H9 (cell line): Measurements from ENCODE around the gene RSPH9. TPM values are rescaled to one million over a fixed set of nuclear protein-coding genes. Genes with fewer than 3 reads are reported as not detected.

Experiments used
- DNase-seq: peaks from one replicate; pipeline ENCODE4 v3.0.0-alpha.2; 2017
- H2AFZ ChIP-seq: one replicate; pipeline ENCODE4 v1.6.1; 2013; ENCODE audit warnings: mild to moderate bottlenecking, low read length, control low read depth, moderate library complexity
- H2AK5ac ChIP-seq: 2 replicates; pipeline ENCODE4 v1.6.1; 2013; ENCODE audit warnings: low read length, control low read depth, mixed read lengths; ENCODE audit not compliant: insufficient read length
- H2BK120ac ChIP-seq: one replicate; pipeline ENCODE4 v1.6.1; 2013; ENCODE audit warnings: low read depth, mild to moderate bottlenecking, low read length, control low read depth, inconsistent platforms; ENCODE audit not compliant: poor library complexity, severe bottlenecking
- H2BK12ac ChIP-seq: 2 replicates; pipeline ENCODE4 v1.6.1; 2013; ENCODE audit warnings: low read length, control low read depth, mixed read lengths, low read depth; ENCODE audit not compliant: insufficient read length
- H2BK15ac ChIP-seq: 2 replicates; pipeline ENCODE4 v1.6.1; 2013; ENCODE audit warnings: low read depth, low read length, control low read depth
- H2BK20ac ChIP-seq: one replicate; pipeline ENCODE4 v1.6.1; 2013; ENCODE audit warnings: low read depth, mild to moderate bottlenecking, low read length, control low read depth, inconsistent platforms; ENCODE audit not compliant: poor library complexity, severe bottlenecking
- H2BK5ac ChIP-seq: 2 replicates; pipeline ENCODE4 v1.6.1; 2013; ENCODE audit warnings: low read length, control low read depth, mixed read lengths; ENCODE audit not compliant: insufficient read length
- H3K14ac ChIP-seq: 2 replicates; pipeline ENCODE4 v1.6.1; 2013; ENCODE audit warnings: low read length, control low read depth; ENCODE audit not compliant: insufficient read depth
- H3K18ac ChIP-seq: 2 replicates; pipeline ENCODE4 v1.6.1; 2013; ENCODE audit warnings: low read depth, mild to moderate bottlenecking, mixed read lengths, low read length, control low read depth; ENCODE audit not compliant: insufficient read length
- H3K23ac ChIP-seq: 2 replicates; pipeline ENCODE4 v1.6.1; 2013; ENCODE audit warnings: low read length, control low read depth, mixed read lengths, low read depth; ENCODE audit not compliant: insufficient read length
- H3K23me2 ChIP-seq: 2 replicates; pipeline ENCODE4 v1.6.1; 2013; ENCODE audit warnings: low read depth, mild to moderate bottlenecking, mixed read lengths, low read length, control low read depth; ENCODE audit not compliant: insufficient read length, poor library complexity, severe bottlenecking
- H3K27ac ChIP-seq: 2 replicates; pipeline ENCODE4 v1.5.1; 2013; ENCODE audit warnings: low read length, control low read depth, mixed read lengths, low read depth; ENCODE audit not compliant: insufficient read length
- H3K27me3 ChIP-seq: 2 replicates; pipeline ENCODE4 v1.6.1; 2013; ENCODE audit warnings: low read length, control low read depth, inconsistent platforms; ENCODE audit not compliant: insufficient read depth
- H3K4ac ChIP-seq: 2 replicates; pipeline ENCODE4 v1.6.1; 2013; ENCODE audit warnings: low read depth, mild to moderate bottlenecking, control low read depth, inconsistent platforms, low read length, moderate library complexity
- H3K4me1 ChIP-seq: 2 replicates; pipeline ENCODE4 v1.6.1; 2013; ENCODE audit warnings: low read length, control low read depth, inconsistent platforms; ENCODE audit not compliant: insufficient read depth
- H3K4me2 ChIP-seq: 2 replicates; pipeline ENCODE4 v1.6.1; 2013; ENCODE audit warnings: low read length, control low read depth, mixed read lengths; ENCODE audit not compliant: insufficient read length, insufficient read depth
- H3K56ac ChIP-seq: 2 replicates; pipeline ENCODE4 v1.6.1; 2013; ENCODE audit warnings: low read depth, mild to moderate bottlenecking, mixed read lengths, low read length, control low read depth; ENCODE audit not compliant: insufficient read length
- H3K79me1 ChIP-seq: 2 replicates; pipeline ENCODE4 v1.6.1; 2013; ENCODE audit warnings: low read depth, mild to moderate bottlenecking, moderate library complexity, low read length, control low read depth, inconsistent platforms; ENCODE audit not compliant: insufficient read depth, poor library complexity, severe bottlenecking
- H3K79me2 ChIP-seq: 2 replicates; pipeline ENCODE4 v1.6.1; 2013; ENCODE audit warnings: low read length, control low read depth, inconsistent platforms; ENCODE audit not compliant: insufficient read depth
- H3K9ac ChIP-seq: 2 replicates; pipeline ENCODE4 v1.6.1; 2013; ENCODE audit warnings: low read length, control low read depth, mixed read lengths; ENCODE audit not compliant: insufficient read length; ENCODE audit errors: extremely low read depth
- H3K9me3 ChIP-seq: one replicate; pipeline ENCODE4 v1.6.1; 2013; ENCODE audit warnings: low read depth, low read length, inconsistent platforms; ENCODE audit not compliant: control insufficient read depth
- H3T11ph ChIP-seq: one replicate; pipeline ENCODE4 v1.6.1; 2013; ENCODE audit warnings: mild to moderate bottlenecking, low read length, control low read depth, inconsistent platforms
- H4K20me1 ChIP-seq: one replicate; pipeline ENCODE4 v1.6.1; 2013; ENCODE audit not compliant: control insufficient read depth, insufficient read length, insufficient read depth
- H4K5ac ChIP-seq: 2 replicates; pipeline ENCODE4 v1.6.1; 2013; ENCODE audit warnings: low read depth, mild to moderate bottlenecking, mixed read lengths, low read length, control low read depth; ENCODE audit not compliant: insufficient read length
- H4K8ac ChIP-seq: replicated peaks from 2 replicates; pipeline ENCODE4 v1.6.1; 2013; ENCODE audit warnings: low read length, control low read depth, mixed read lengths, low read depth; ENCODE audit not compliant: insufficient read length
- H4K91ac ChIP-seq: 2 replicates; pipeline ENCODE4 v1.6.1; 2013; ENCODE audit warnings: low read depth, mild to moderate bottlenecking, moderate library complexity, mixed read lengths, low read length, control low read depth; ENCODE audit not compliant: insufficient read length
- H3K27ac Mint-ChIP-seq, 3 experiments: 2 replicates in 2 of 3; 3 replicates in 1 of 3; pipeline ENCODE4 v1.8.0; 2020 to 2021; ENCODE audit warnings: mixed read lengths in 3 of 3, mild to moderate bottlenecking in 1 of 3, moderate library complexity in 1 of 3
- H3K27me3 Mint-ChIP-seq: 2 replicates; pipeline ENCODE4 v1.8.0; 2021; ENCODE audit warnings: low read depth, mild to moderate bottlenecking, moderate library complexity, mixed read lengths
- H3K36me3 Mint-ChIP-seq, 3 experiments: 2 replicates in 2 of 3; 3 replicates in 1 of 3; pipeline ENCODE4 v1.8.0; 2020 to 2021; ENCODE audit warnings: low read depth in 3 of 3, mixed read lengths in 3 of 3; ENCODE audit not compliant: insufficient read depth in 1 of 3
- H3K4me1 Mint-ChIP-seq, 2 experiments: 2 replicates each; pipeline ENCODE4 v1.8.0; 2020; ENCODE audit warnings: mixed read lengths in 2 of 2
- H3K4me3 Mint-ChIP-seq, 2 experiments: 2 replicates in 1 of 2; 3 replicates in 1 of 2; pipeline ENCODE4 v1.8.0; 2020 to 2021; ENCODE audit warnings: mild to moderate bottlenecking in 2 of 2, mixed read lengths in 2 of 2, moderate library complexity in 1 of 2
- H3K9me3 Mint-ChIP-seq, 2 experiments: 2 replicates in 1 of 2; 3 replicates in 1 of 2; pipeline ENCODE4 v1.8.0; 2020; ENCODE audit warnings: mild to moderate bottlenecking in 2 of 2, mixed read lengths in 2 of 2, moderate library complexity in 1 of 2
- WGBS: extraction: QIAGEN DNeasy Blood & Tissue Kit; methylation state at CpG from one replicate; pipeline ENCODE4 v1.1.7; 2013; ENCODE audit warnings: missing lambda C conversion rate, low lambda C conversion rate, mixed read lengths; ENCODE audit not compliant: insufficient read length; ENCODE audit errors: extremely low coverage; 5-methylcytosine and 5-hydroxymethylcytosine counted together
- total RNA-seq: library from RNA; stranded (reverse); gene quantifications from 2 replicates; pipeline ENCODE4 v1.2.1, GENCODE V29; 2021
- TF ChIP-seq, protein P1 (sequence below): fragments of 200-600 bp; sonication (generic); conservative IDR thresholded peaks from 3 replicates; pipeline ENCODE4 v1.8.0; 2021; ENCODE audit warnings: antibody characterized with exemption, mild to moderate bottlenecking

Gene RSPH9
- total RNA-seq, 1 experiment from 2014 or later, result 0.39 TPM

DNA sequence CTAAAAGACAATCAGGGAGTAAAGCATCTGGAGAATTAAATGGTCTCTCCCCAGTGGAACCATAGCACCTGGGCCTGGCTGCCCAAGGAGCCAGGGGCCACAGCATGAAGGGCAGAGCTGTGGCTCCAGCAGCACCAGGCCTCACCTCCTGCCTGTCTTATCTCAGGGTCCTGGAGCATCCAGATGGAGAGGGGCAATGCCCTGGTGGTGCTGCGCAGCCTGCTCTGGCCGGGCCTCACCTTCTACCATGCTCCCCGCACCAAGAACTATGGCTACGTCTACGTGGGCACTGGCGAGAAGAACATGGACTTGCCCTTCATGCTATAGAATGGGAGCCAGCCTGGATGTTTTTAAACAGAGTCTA lies 25.8 kb downstream of the RSPH9 start:
- H4K20me1 ChIP-seq, result no peaks in the 10 kb centered on the region
- H2AK5ac ChIP-seq, result no peak overlapping the region
- H3K27me3 ChIP-seq, result no peaks in the 10 kb centered on the region
- no peak overlapping the region for H3K4me3 Mint-ChIP-seq
- peaks cover 12% of the 10 kb centered on the region for H3K27me3 Mint-ChIP-seq
- no peak overlapping the region for H3K4ac ChIP-seq
- H3K4me2 ChIP-seq, result no peak overlapping the region
- peaks cover 26 to 53% (median 49%) of the 10 kb centered on the region in 3 experiments for H3K36me3 Mint-ChIP-seq
- no peak overlapping the region for H3K27ac ChIP-seq
- H2BK20ac ChIP-seq, result no peak overlapping the region
- no peaks in the 10 kb centered on the region for H3K79me1 ChIP-seq
- H2BK12ac ChIP-seq, result no peak overlapping the region
- no peak overlapping the region for H4K5ac ChIP-seq
- no peak overlapping the region for H2BK5ac ChIP-seq
- H3K4me1 Mint-ChIP-seq, result peaks cover 32 to 39% of the 10 kb centered on the region in 2 experiments
- H4K91ac ChIP-seq, result no peak overlapping the region
- H3K4me1 ChIP-seq, result peaks cover 4% of the 10 kb centered on the region
- no peak overlapping the region for H3K18ac ChIP-seq
- TF ChIP-seq, protein P1, sequence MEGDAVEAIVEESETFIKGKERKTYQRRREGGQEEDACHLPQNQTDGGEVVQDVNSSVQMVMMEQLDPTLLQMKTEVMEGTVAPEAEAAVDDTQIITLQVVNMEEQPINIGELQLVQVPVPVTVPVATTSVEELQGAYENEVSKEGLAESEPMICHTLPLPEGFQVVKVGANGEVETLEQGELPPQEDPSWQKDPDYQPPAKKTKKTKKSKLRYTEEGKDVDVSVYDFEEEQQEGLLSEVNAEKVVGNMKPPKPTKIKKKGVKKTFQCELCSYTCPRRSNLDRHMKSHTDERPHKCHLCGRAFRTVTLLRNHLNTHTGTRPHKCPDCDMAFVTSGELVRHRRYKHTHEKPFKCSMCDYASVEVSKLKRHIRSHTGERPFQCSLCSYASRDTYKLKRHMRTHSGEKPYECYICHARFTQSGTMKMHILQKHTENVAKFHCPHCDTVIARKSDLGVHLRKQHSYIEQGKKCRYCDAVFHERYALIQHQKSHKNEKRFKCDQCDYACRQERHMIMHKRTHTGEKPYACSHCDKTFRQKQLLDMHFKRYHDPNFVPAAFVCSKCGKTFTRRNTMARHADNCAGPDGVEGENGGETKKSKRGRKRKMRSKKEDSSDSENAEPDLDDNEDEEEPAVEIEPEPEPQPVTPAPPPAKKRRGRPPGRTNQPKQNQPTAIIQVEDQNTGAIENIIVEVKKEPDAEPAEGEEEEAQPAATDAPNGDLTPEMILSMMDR, result no peak
- WGBS, result no CpG with 5 or more reads among the region's 6 CpGs
- H3K14ac ChIP-seq, result no peak overlapping the region
- H4K8ac ChIP-seq, result no peak overlapping the region
- H3K23me2 ChIP-seq, result no peaks in the 10 kb centered on the region
- no peaks in the 10 kb centered on the region; a peak in 2 of 5 replicates for H3K9me3 Mint-ChIP-seq
- H3K23ac ChIP-seq, result no peak overlapping the region
- H3K9me3 ChIP-seq, result no peaks in the 10 kb centered on the region
- H3T11ph ChIP-seq, result no peak overlapping the region
- no peak overlapping the region for H2BK120ac ChIP-seq
- H3K56ac ChIP-seq, result no peak overlapping the region
- no peak overlapping the region for H2BK15ac ChIP-seq
- no peak overlapping the region for H2AFZ ChIP-seq
- DNase-seq, result no peak
- H3K79me2 ChIP-seq, result no peaks in the 10 kb centered on the region
- no peak overlapping the region for H3K9ac ChIP-seq
- peak overlapping the region in 2 of 3 experiments; percentile 73 to 75; a peak in 2 of 7 replicates for H3K27ac Mint-ChIP-seq
